K562 (cell line): ENCODE measurements around the gene MOK. TPM values are rescaled to one million over a fixed set of nuclear protein-coding genes. Genes with fewer than 3 reads are reported as not detected.

Experiments used
- ATAC-seq: fragments of 200-7000 bp; cut with Tn5 transposase; 3 replicates; pipeline ENCODE4 v1.9.1; 2020; ENCODE audit warnings: moderate library complexity
- BruUV-seq: library from RNA; stranded (reverse); fragments of 400-500 nt; replicated peaks from 2 replicates; lab custom pipeline; 2021; lab: Mats Ljungman, UMichigan
- CTCF ChIA-PET: fragments of 300-600 bp; formaldehyde crosslinking; extraction: SDS; loops from one replicate; lab custom pipeline; 2021; ENCODE audit warnings: low intra/inter-chr PET ratio; lab: Yijun Ruan, JAX
- POLR2A ChIA-PET: fragments of 300-600, 350-650 bp; sonication (Branson Sonifier 250); formaldehyde crosslinking; extraction: SDS; loops from one replicate; lab custom pipeline; 2021; ENCODE audit warnings: antibody characterized with exemption, inconsistent platforms; lab: Yijun Ruan, JAX
- DNase-seq, 4 experiments: peaks; one replicate each; pipeline versions ENCODE4 v3.0.0 to v3.0.0-alpha.2; 2011 to 2018; ENCODE audit warnings: low spot score in 3 of 4, mixed read lengths in 3 of 4; ENCODE audit errors: extremely low read depth in 1 of 4
- FAIRE-seq: peaks from 2 replicates; lab custom pipeline; 2011; peaks lifted over from hg19 to GRCh38; lab: Jason Lieb, UNC
- H2AFZ ChIP-seq: 2 replicates; pipeline ENCODE4 v1.6.0; 2011; ENCODE audit warnings: low read depth, low read length, control low read depth, inconsistent platforms
- H3K27ac ChIP-seq: fragments of 200-600 bp; 3 replicates; pipeline ENCODE4 v1.8.0; 2011; ENCODE audit warnings: low read depth, mild to moderate bottlenecking, control low read depth, inconsistent platforms, low read length, moderate library complexity, mixed read lengths; ENCODE audit errors: extremely low read depth
- H3K27me3 ChIP-seq, 2 experiments: fragments of 300-600 bp in 1 of 2; 2 replicates in 1 of 2; 3 replicates in 1 of 2; pipeline versions ENCODE4 v1.6.0 to v1.8.0; 2011; ENCODE audit warnings: inconsistent platforms in 2 of 2, low read length in 2 of 2, mild to moderate bottlenecking in 1 of 2, mixed read lengths in 1 of 2, moderate library complexity in 1 of 2; ENCODE audit not compliant: control insufficient read depth in 2 of 2, insufficient read depth in 2 of 2
- H3K36me3 ChIP-seq: fragments of 300-600 bp; 3 replicates; pipeline ENCODE4 v1.8.0; 2011; ENCODE audit warnings: mild to moderate bottlenecking, low read length, inconsistent platforms; ENCODE audit not compliant: control insufficient read depth, insufficient read depth
- H3K4me1 ChIP-seq, 2 experiments: fragments of 200-600 bp in 1 of 2; replicated peaks in 1 of 2; 2 replicates in 1 of 2; 3 replicates in 1 of 2; pipeline versions ENCODE4 v1.5.1 to v1.8.0; 2011; ENCODE audit warnings: inconsistent platforms in 2 of 2, low read length in 2 of 2, mild to moderate bottlenecking in 1 of 2, mixed read lengths in 1 of 2, moderate library complexity in 1 of 2; ENCODE audit not compliant: control insufficient read depth in 2 of 2, insufficient read depth in 2 of 2
- H3K4me2 ChIP-seq: 2 replicates; pipeline ENCODE4 v1.6.1; 2011; ENCODE audit warnings: low read length, control low read depth, inconsistent platforms, mixed read lengths; ENCODE audit not compliant: insufficient read depth
- H3K4me3 ChIP-seq: fragments of 200-600 bp; sonication (generic), shearing (Covaris generic); 2 replicates; pipeline ENCODE4 v1.5.1; 2016; ENCODE audit warnings: control low read depth, inconsistent platforms
- H3K79me2 ChIP-seq: fragments of 200-600 bp; 3 replicates; pipeline ENCODE4 v1.8.0; 2011; ENCODE audit warnings: low read length, inconsistent platforms; ENCODE audit not compliant: control insufficient read depth, insufficient read depth
- H3K9ac ChIP-seq, 2 experiments: 2 replicates each; pipeline versions ENCODE4 v1.6.0 to v1.6.1; 2011; ENCODE audit warnings: low read depth in 2 of 2, low read length in 2 of 2, control low read depth in 1 of 2, inconsistent platforms in 1 of 2, mild to moderate bottlenecking in 1 of 2, mixed read lengths in 1 of 2; ENCODE audit not compliant: insufficient read depth in 1 of 2
- H3K9me1 ChIP-seq: one replicate; pipeline ENCODE4 v1.6.0; 2011; ENCODE audit warnings: inconsistent platforms, mild to moderate bottlenecking, low read length, moderate library complexity; ENCODE audit not compliant: control insufficient read depth, insufficient read depth
- H3K9me3 ChIP-seq: replicated peaks from 2 replicates; pipeline ENCODE4 v1.5.1; 2011; ENCODE audit warnings: low read depth, low read length, inconsistent platforms; ENCODE audit not compliant: control insufficient read depth, insufficient read depth
- H4K20me1 ChIP-seq: replicated peaks from 2 replicates; pipeline ENCODE4 v1.6.1; 2011; ENCODE audit warnings: low read length, inconsistent platforms, mixed read lengths; ENCODE audit not compliant: control insufficient read depth, insufficient read depth
- ETV1 ChIP-seq: fragments of 450-650 bp; conservative IDR thresholded peaks from 2 replicates; pipeline ENCODE4 v1.6.1; 2016; ENCODE audit warnings: missing genetic modification characterization, control low read depth, low read depth, missing compliant biosample characterization
- GTF2F1 ChIP-seq: IDR thresholded peaks from 2 replicates; pipeline ENCODE4 v1.6.1; 2011; ENCODE audit warnings: low read depth, low read length, improper control_type of control experiment
- HBP1 ChIP-seq: fragments of 450-650 bp; formaldehyde crosslinking; IDR thresholded peaks from 2 replicates; pipeline ENCODE4 v1.4.0; 2022; ENCODE audit warnings: missing genetic modification characterization
- HOMEZ ChIP-seq: fragments of 250-450 bp; sonication (Bioruptor Pico); IDR thresholded peaks from 2 replicates; pipeline ENCODE4 v1.4.0; 2020; ENCODE audit warnings: mild to moderate bottlenecking, moderate library complexity
- KLF1 ChIP-seq: fragments of 450-650 bp; IDR thresholded peaks from 2 replicates; pipeline ENCODE4 v1.6.1; 2016; ENCODE audit warnings: missing genetic modification characterization, missing compliant biosample characterization
- MCM2 ChIP-seq: fragments of 450-650 bp; IDR thresholded peaks from 2 replicates; pipeline ENCODE4 v1.6.1; 2017; ENCODE audit warnings: low read depth, mild to moderate bottlenecking
- MEF2D ChIP-seq: conservative IDR thresholded peaks from 2 replicates; pipeline ENCODE4 v1.6.1; 2016; ENCODE audit warnings: low read depth, missing genetic modification characterization, missing compliant biosample characterization
- NFATC3 ChIP-seq: fragments of 450-650 bp; IDR thresholded peaks from 2 replicates; pipeline ENCODE4 v1.6.1; 2017; ENCODE audit warnings: mild to moderate bottlenecking
- PPARD ChIP-seq: fragments of 250-450 bp; sonication (Bioruptor Pico); IDR thresholded peaks from 2 replicates; pipeline ENCODE4 v1.8.0; 2022; ENCODE audit warnings: inconsistent platforms, mild to moderate bottlenecking, moderate library complexity
- RCOR1 ChIP-seq, 2 experiments: IDR thresholded peaks; 2 replicates each; pipeline ENCODE4 v1.6.1; 2012; ENCODE audit warnings: low read depth in 2 of 2, low read length in 2 of 2, borderline replicate concordance in 1 of 2, improper control_type of control experiment in 1 of 2
- TAF7 ChIP-seq: fragments of 450-650 bp; IDR thresholded peaks from 2 replicates; pipeline ENCODE4 v1.6.1; 2016; ENCODE audit warnings: missing genetic modification characterization, missing compliant biosample characterization
- TAF9B ChIP-seq: fragments of 450-650 bp; IDR thresholded peaks from 2 replicates; pipeline ENCODE4 v1.6.1; 2018; ENCODE audit warnings: mild to moderate bottlenecking; ENCODE audit not compliant: partially characterized antibody
- ZNF124 ChIP-seq: sonication (generic); formaldehyde crosslinking; IDR thresholded peaks from 2 replicates; pipeline ENCODE4 v1.8.1; 2022; ENCODE audit warnings: missing genetic modification reagents
- ZNF133 ChIP-seq: fragments of 250-450 bp; sonication (Bioruptor Pico); IDR thresholded peaks from 2 replicates; pipeline ENCODE4 v1.4.0; 2020; ENCODE audit warnings: mild to moderate bottlenecking
- ZNF354B ChIP-seq: fragments of 250-450 bp; sonication (Bioruptor Pico); IDR thresholded peaks from 2 replicates; pipeline ENCODE4 v1.4.0; 2020
- ZNF561 ChIP-seq: fragments of 450-650 bp; formaldehyde crosslinking; conservative IDR thresholded peaks from 2 replicates; pipeline ENCODE4 v1.4.0; 2020; ENCODE audit warnings: mild to moderate bottlenecking, moderate library complexity
- ZNF655 ChIP-seq: fragments of 250-450 bp; sonication (Bioruptor Pico); IDR thresholded peaks from 2 replicates; pipeline ENCODE4 v1.5.0; 2021
- WGBS: fragments of 100-300 bp; shearing (Covaris generic); methylation state at CpG from one replicate; pipeline ENCODE4 v1.1.6; 2016; ENCODE audit warnings: low coverage, mixed read lengths; ENCODE audit not compliant: insufficient coverage; ENCODE audit errors: missing lambda C conversion rate; 5-methylcytosine and 5-hydroxymethylcytosine counted together
- in situ Hi-C: fragments of 300-500 bp; cut with MboI; formaldehyde crosslinking; loops from 4 replicates; pipeline ENCODE4 v1.15.0; 2018; ENCODE audit warnings: inconsistent platforms, mixed read lengths
- intact Hi-C: fragments of 100-400 bp; cut with micrococcal nuclease; formaldehyde crosslinking; loops from 2 replicates; pipeline ENCODE4 v1.14.2; 2022
- polyA plus RNA-seq, 8 experiments: library from polyadenylated mRNA; depleted of rRNA in 4 of 8; stranded (reverse) in 5 of 8; unstranded in 3 of 8; fragments of >200 nt; fragmentation: Nextera tagmentation in 2 of 8; fragmentation: Illumina TruSeq in 1 of 8; extraction: Ambion mirVana in 2 of 8; extraction: Trizol in 1 of 8; gene quantifications; 2 replicates each; pipeline versions ENCODE4 v1.2.1 to v1.2.3, GENCODE V29; 2011 to 2014; ENCODE audit warnings: inconsistent platforms in 1 of 8, missing spikeins in 1 of 8
- total RNA-seq, 7 experiments: library from RNA; depleted of rRNA in 6 of 7; stranded (reverse); fragments of >200 nt in 6 of 7; fragmentation: Illumina TruSeq in 2 of 7; extraction: Trizol in 2 of 7; gene quantifications; 2 replicates each; pipeline versions ENCODE4 v1.2.1 to v1.2.3, GENCODE V29; 2011 to 2021; ENCODE audit warnings: low replicate concordance in 1 of 7
- TF ChIP-seq, protein P1 (sequence below): fragments of 450-650 bp; formaldehyde crosslinking; conservative IDR thresholded peaks from 2 replicates; pipeline ENCODE4 v1.4.0; 2022; ENCODE audit warnings: mild to moderate bottlenecking, missing genetic modification characterization

MOK gene
- total and polyA plus RNA-seq, 9 of the 15 experiments (the other 6 are each of a cell fraction or from before 2014, with no cell fraction given) = 1.3 to 8.4 (median 5.3) TPM

- TF ChIP-seq MEF2D (tag) (no peak), ZNF354B (CRISPR knock-in tag) (no peak), NFATC3 (no peak), ZNF655 (no peak), HOMEZ (CRISPR knock-in tag) (no peak), ETV1 (tag) (no peak), TAF7 (tag) (no peak), PPARD (CRISPR knock-in tag) (no peak), ZNF133 (no peak), GTF2F1 (no peak), MCM2 (no peak), TAF9B (no peak), ZNF124 (CRISPR knock-in tag) (no peak), KLF1 (tag) (no peak), HBP1 (CRISPR knock-in tag) (no peak), ZNF561 (no peak), RCOR1 (IDR thresholded peaks at IDR 0.05; ENCODE audit: borderline replicate concordance in 1 of 2, low read depth in 2 of 2, low read length in 2 of 2) (no peak)
- TF ChIP-seq, protein P1, sequence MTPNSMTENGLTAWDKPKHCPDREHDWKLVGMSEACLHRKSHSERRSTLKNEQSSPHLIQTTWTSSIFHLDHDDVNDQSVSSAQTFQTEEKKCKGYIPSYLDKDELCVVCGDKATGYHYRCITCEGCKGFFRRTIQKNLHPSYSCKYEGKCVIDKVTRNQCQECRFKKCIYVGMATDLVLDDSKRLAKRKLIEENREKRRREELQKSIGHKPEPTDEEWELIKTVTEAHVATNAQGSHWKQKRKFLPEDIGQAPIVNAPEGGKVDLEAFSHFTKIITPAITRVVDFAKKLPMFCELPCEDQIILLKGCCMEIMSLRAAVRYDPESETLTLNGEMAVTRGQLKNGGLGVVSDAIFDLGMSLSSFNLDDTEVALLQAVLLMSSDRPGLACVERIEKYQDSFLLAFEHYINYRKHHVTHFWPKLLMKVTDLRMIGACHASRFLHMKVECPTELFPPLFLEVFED (CRISPR knock-in tag) = no peak
- TF ChIP-seq, all 486 proteins: peak for 0
- Histone ChIP-seq H3K9me1 (no peaks in the 10 kb centered on the region), H3K4me2 (no peak overlapping the region), H3K4me1 (no peaks in the 10 kb centered on the region; a peak in 1 of 5 replicates), H2AFZ (no peak overlapping the region), H3K27ac (no peak overlapping the region), H3K36me3 (no peaks in the 10 kb centered on the region), H3K27me3 (no peaks in the 10 kb centered on the region), H3K79me2 (no peaks in the 10 kb centered on the region), H3K9me3 (no peaks in the 10 kb centered on the region), H3K9ac (no peak overlapping the region), H4K20me1 (no peaks in the 10 kb centered on the region), H3K4me3 (no peak overlapping the region)
- 66% methylated on average over 6 of the region's 6 CpGs for WGBS
- intact Hi-C loops = no loop called here
- ChIA-PET CTCF (no interaction called here), POLR2A (interaction anchor here (0.7 kb wide), 1 partner anchor 146 kb away, joined by 3 read pairs; no protein-coding TSS in a partner anchor)
- no peak for DNase-seq
- no peak for ATAC-seq
- no TSS peak for BruUV-seq
- no peak for FAIRE-seq
- in situ Hi-C loops = no loop called here
Observed at GRCh38 chr14:102278631-102278935, 26.4 kb downstream of the MOK start.
